DMS53 (cell line): ENCODE measurements around the gene APOD.

Experiments used
- DNase-seq: peaks from one replicate; lab custom pipeline; 2025; lab: John Stamatoyannopoulos, UW

Gene APOD

DNA sequence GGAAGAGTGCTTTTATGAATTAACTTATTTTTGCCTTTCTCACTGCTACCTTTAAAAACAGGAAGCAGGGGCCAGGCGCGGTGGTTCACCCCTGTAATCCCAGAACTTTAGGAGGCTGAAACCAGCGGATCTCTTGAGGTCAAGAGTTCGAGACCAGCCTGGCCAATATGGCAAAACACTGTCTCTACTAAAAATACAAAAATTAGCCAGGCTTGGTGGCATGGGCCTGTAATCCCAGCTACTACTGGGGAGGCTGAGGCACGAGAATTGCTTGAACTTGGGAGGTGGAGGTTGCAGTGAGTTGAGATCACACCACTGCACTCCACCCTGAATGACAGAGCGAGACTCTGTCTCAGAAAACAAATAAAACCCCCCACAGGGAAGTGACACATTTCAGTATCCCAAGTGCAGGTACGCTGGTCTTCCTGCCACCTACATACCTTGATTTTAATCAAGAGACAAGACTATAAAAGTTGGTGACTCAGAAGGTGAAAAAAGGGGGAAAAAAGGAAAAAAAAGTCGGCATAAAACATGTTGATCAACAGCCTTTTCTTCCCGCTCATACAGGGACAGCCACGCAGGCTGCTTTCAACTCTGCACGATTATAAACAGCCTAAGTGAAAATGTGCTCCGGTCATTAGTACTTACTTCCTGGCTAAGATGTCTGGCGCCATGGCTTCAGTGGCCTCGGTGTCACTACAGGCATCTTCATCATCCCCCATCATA lies 59.4 kb downstream of the APOD start:
- DNase-seq: no peak

DNA sequence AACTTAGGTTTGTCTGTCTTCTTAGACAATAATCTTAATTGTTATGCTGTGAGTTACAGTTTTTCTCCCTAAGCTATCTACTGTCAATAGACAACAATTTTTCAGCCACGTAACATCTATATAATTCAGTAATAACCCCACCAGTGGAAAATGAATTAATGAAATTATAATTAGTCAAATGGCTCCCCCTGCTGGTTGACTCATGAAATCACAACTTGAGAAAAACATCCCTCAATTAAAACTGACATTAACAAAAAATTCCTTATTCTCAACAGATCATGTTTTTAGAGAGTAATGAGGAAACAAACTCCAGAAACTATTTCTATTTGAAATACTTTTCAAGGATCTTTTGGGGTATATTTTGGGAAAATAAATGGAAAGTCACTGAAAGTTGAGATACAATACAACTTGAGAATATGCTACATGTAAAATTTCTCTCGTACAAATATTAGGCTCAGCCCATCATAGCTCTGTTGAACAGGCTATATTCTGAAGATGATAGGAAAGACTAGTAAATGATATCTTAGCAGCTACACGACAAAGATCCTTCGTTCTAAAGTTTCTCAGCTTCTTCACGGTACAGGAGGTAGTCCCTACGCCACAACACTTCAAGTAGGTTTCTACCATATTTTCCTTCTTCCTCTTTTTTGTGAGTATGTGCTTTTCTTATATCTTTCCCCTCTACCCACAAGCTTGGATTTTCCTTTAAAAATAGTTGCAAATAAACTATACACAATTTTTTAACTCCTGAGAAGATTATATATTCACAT lies 61.3 kb downstream of the APOD start:
- peak; percentile 47 for DNase-seq
